Activated CD8-positive, alpha-beta T cell treated with anti-CD3 and anti-CD28 coated beads for 36 hours (primary cell): ENCODE data around the gene TRAF1. TPM values are rescaled to one million over a fixed set of nuclear protein-coding genes. Genes with fewer than 3 reads are reported as not detected.

Experiments
- ATAC-seq: fragments of 200-7000 bp; cut with Tn5 transposase; one replicate; pipeline ENCODE4 v1.10.0; 2021; ENCODE audit warnings: mild to moderate bottlenecking, moderate library complexity
- CTCF ChIA-PET: fragments of 350-600 bp; sonication (Branson Sonifier 250); formaldehyde crosslinking; loops from one replicate; lab custom pipeline; 2021; ENCODE audit warnings: antibody characterized with exemption; lab: Charles Lee
- POLR2A ChIA-PET: fragments of 350-600 bp; sonication (Branson Sonifier 250); formaldehyde crosslinking; loops from one replicate; lab custom pipeline; 2021; ENCODE audit warnings: antibody characterized with exemption; lab: Charles Lee
- DNase-seq: peaks from one replicate; pipeline ENCODE4 v3.0.0-alpha.2; 2020
- H3K27ac Mint-ChIP-seq: one replicate; pipeline ENCODE4 v1.8.0; 2021; ENCODE audit warnings: mild to moderate bottlenecking, mixed read lengths
- H3K27me3 Mint-ChIP-seq: one replicate; pipeline ENCODE4 v1.8.0; 2021; ENCODE audit warnings: mixed read lengths
- H3K36me3 Mint-ChIP-seq: one replicate; pipeline ENCODE4 v1.8.0; 2021; ENCODE audit warnings: low read depth, mixed read lengths
- H3K4me1 Mint-ChIP-seq: one replicate; pipeline ENCODE4 v1.8.0; 2021; ENCODE audit warnings: low read depth, mixed read lengths
- H3K4me3 Mint-ChIP-seq: one replicate; pipeline ENCODE4 v1.8.0; 2021; ENCODE audit warnings: mild to moderate bottlenecking, moderate library complexity, mixed read lengths
- H3K9me3 Mint-ChIP-seq: one replicate; pipeline ENCODE4 v1.8.0; 2021; ENCODE audit warnings: mixed read lengths
- CTCF ChIP-seq: fragments of 200-600 bp; IDR thresholded peaks from one replicate; pipeline ENCODE4 v1.8.0; 2022; ENCODE audit warnings: antibody characterized with exemption, mild to moderate bottlenecking
- intact Hi-C: fragments of 100-400 bp; cut with micrococcal nuclease; formaldehyde crosslinking; loops from one replicate; pipeline ENCODE4 v1.10.0; 2022
- total RNA-seq, 2 experiments: library from RNA; stranded (reverse); gene quantifications; one replicate each; pipeline ENCODE4 v1.2.3, GENCODE V29; 2021

The TRAF1 gene
- total RNA-seq, 2 experiments from 2014 or later, result 147 to 150 TPM

DNA sequence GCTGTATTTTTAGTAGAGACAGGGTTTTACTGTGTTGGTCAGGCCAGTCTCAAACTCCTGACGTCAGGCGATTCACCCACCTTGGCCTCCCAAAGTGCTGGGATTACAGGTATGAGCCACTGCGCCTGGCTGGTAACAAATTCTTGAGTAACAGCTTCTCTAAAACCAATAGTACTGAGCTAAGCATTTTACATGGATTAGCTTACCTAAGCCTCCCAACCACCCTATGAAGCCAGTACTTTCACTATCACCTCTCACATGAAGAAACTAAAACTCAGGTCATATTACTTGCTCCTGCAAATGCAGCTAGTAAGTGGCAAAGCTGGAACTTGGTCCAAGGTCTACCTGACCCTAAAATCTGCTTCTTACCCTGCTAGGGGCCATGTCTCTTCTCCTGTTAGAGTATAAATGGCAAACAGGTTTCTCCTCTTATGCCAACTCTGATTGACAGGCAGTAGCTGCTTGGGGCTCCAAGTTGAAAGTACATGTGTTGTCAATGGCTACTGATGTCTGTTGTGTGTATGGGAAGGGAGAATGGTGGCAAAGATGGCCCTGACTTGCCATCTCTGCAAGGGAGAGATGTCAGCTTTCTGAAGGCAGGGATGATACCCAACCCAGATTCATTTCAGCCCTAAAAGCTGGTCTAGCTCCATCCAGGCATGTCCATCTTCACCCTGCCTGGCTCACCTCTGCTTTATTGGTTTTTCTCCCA, 53.6 kb downstream of the TRAF1 start:
- ATAC-seq (no peak), DNase-seq (no peak)
- intact Hi-C loops, result no loop called here
- peaks cover 78% of the 10 kb centered on the region for H3K36me3 Mint-ChIP-seq
- peaks cover 70% of the 10 kb centered on the region for H3K4me1 Mint-ChIP-seq
- peak overlapping the region; percentile 92 for H3K27ac Mint-ChIP-seq
- no peak for TF ChIP-seq CTCF
- ChIA-PET POLR2A (interaction anchor here (0.8 to 67.1 kb wide), 7 partner anchors 15 to 80 kb away, joined by 3 to 2439 read pairs (median 5); partner anchors contain the start of genes FBXW2, PSMD5 and TRAF1), CTCF (interaction anchor here (0.6 to 1.8 kb wide), 5 partner anchors 14 to 63 kb away, joined by 3 to 7 read pairs (median 5); no protein-coding TSS in a partner anchor)
- no peaks in the 10 kb centered on the region for H3K27me3 Mint-ChIP-seq
- no peaks in the 10 kb centered on the region for H3K9me3 Mint-ChIP-seq
- no peak overlapping the region for H3K4me3 Mint-ChIP-seq

DNA sequence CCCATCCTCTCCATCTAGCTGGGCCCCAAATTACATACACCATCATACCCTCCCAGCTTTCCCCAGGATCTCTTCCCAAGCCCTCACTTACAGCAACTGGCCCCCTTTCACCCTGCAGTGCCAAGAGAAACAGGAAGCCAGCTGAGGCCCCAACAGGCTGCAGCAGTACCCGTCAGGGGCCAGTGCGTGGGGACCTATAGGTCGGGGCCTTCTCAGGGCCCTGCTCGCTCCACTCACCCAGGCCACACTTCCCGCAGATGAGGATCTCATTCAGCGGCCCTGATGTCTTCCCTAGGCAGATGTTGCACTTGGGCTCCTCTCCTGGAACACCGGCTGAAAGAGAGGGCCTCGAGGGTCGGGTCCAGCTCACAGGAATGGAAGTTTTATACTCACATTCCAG, 56.4 kb downstream of the TRAF1 start:
- Mint-ChIP-seq H3K4me1 (peaks cover 59% of the 10 kb centered on the region), H3K9me3 (no peaks in the 10 kb centered on the region), H3K27me3 (no peaks in the 10 kb centered on the region), H3K27ac (peak overlapping the region; percentile 97), H3K36me3 (peaks cover 85% of the 10 kb centered on the region), H3K4me3 (peak overlapping the region; percentile 81)
- no peak for TF ChIP-seq CTCF
- no peak for ATAC-seq
- intact Hi-C loops, result no loop called here
- ChIA-PET CTCF (interaction anchor here (1.3 to 2.8 kb wide), 8 partner anchors 10 to 73 kb away, joined by 5 to 11 read pairs (median 8); no protein-coding TSS in a partner anchor), POLR2A (interaction anchor here (1.1 to 67.1 kb wide), 5 partner anchors 10 to 206 kb away, joined by 3 to 2439 read pairs (median 9); partner anchors contain the start of genes PSMD5 and TRAF1)
- no peak for DNase-seq

GRCh38 chr9:120869726-120870125, 56.9 kb downstream of the TRAF1 start:
- Mint-ChIP-seq H3K9me3 (no peaks in the 10 kb centered on the region), H3K36me3 (peaks cover 83% of the 10 kb centered on the region), H3K27me3 (no peaks in the 10 kb centered on the region), H3K27ac (peak overlapping the region; percentile 97), H3K4me1 (peaks cover 56% of the 10 kb centered on the region), H3K4me3 (peak overlapping the region; percentile 81)
- intact Hi-C loops, result no loop called here
- TF ChIP-seq CTCF, result no peak
- ChIA-PET POLR2A (interaction anchor here (1.1 to 67.1 kb wide), 5 partner anchors 11 to 206 kb away, joined by 3 to 2439 read pairs (median 9); partner anchors contain the start of genes PSMD5 and TRAF1), CTCF (interaction anchor here (0.7 to 2.8 kb wide), 15 partner anchors 8 to 120 kb away, joined by 3 to 11 read pairs (median 6); partner anchors contain the start of gene TRAF1)
- no peak for ATAC-seq
- no peak for DNase-seq

DNA sequence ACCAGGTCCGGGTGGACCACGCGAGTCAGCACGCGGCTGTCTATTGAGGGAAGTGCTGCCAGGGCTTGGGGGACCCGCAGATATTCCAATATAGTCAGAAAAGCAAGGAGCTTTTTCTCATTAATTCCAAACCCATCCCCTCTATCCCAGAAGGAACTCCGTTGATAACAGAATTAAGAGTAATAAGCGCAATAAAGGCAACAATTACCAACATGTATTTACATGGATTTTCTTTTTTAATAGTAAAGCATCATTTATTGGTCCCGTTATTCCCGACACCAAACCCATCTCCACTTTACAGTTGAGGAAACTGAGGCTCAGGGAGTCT, 57.3 kb downstream of the TRAF1 start:
- ATAC-seq, result no peak
- Mint-ChIP-seq H3K9me3 (no peaks in the 10 kb centered on the region), H3K4me1 (peaks cover 52% of the 10 kb centered on the region), H3K36me3 (peaks cover 79% of the 10 kb centered on the region), H3K27me3 (no peaks in the 10 kb centered on the region), H3K27ac (peak overlapping the region; percentile 97), H3K4me3 (peak overlapping the region; percentile 81)
- no peak for DNase-seq
- TF ChIP-seq CTCF, result no peak
- CTCF ChIA-PET, result interaction anchor here (0.7 to 2.8 kb wide), 14 partner anchors 9 to 120 kb away, joined by 3 to 11 read pairs (median 6); partner anchors contain the start of gene TRAF1
- POLR2A ChIA-PET, result interaction anchor here (1.1 to 67.1 kb wide), 4 partner anchors 11 to 206 kb away, joined by 3 to 2439 read pairs (median 120); partner anchors contain the start of genes PSMD5 and TRAF1
- intact Hi-C loops, result no loop called here
